CD4-positive, alpha-beta T cell treated with Interleukin-15 for 4 hours (primary cell): ENCODE results near the gene RBMXL3.
"Not testable (repeated sequence)": the region's sequence is repeated elsewhere in the genome, so short reads cannot be mapped to it uniquely, and the experiment has no call there.

ENCODE experiments used
- DNase-seq: peaks from one replicate; pipeline ENCODE4 v3.0.0-alpha.2; 2020; ENCODE audit warnings: low spot score

The RBMXL3 gene

GRCh38 chrX:115189110-115189509 is at the start of gene RBMXL3:
Gene RBMXL3, plus strand, starts transcription at chrX:115189410. Its CDS starts 32 bp downstream, at chrX:115189442.
- DNase-seq, result no peak

- no peak for DNase-seq
These were observed 47.2 kb upstream of the RBMXL3 start for GRCh38 chrX:115142057-115142456.

- DNase-seq, result no peak
These were observed 42.0 kb upstream of the RBMXL3 start for GRCh38 chrX:115147220-115147619.

GRCh38 chrX:115173181-115173580 is 16.0 kb upstream of the RBMXL3 start:
- no peak for DNase-seq

- DNase-seq, result no peak
These were observed 14.7 kb upstream of the RBMXL3 start for GRCh38 chrX:115174548-115174947.

GRCh38 chrX:115177932-115178331 is 11.3 kb upstream of the RBMXL3 start:
- no peak for DNase-seq

GRCh38 chrX:115178473-115178872 is 10.7 kb upstream of the RBMXL3 start:
- no peak for DNase-seq

- no peak for DNase-seq
These were observed 5.2 kb upstream of the RBMXL3 start for GRCh38 chrX:115183980-115184379.

GRCh38 chrX:115189646-115190635 is 731 bp downstream of the RBMXL3 start:
- no peak for DNase-seq

GRCh38 chrX:115190636-115191489 is 1.7 kb downstream of the RBMXL3 start:
- no peak for DNase-seq

GRCh38 chrX:115191490-115192243 is 2.5 kb downstream of the RBMXL3 start:
- DNase-seq, result no peak

GRCh38 chrX:115192244-115192700 is 3.1 kb downstream of the RBMXL3 start:
- no peak for DNase-seq

GRCh38 chrX:115204040-115204439 is 14.8 kb downstream of the RBMXL3 start:
- no peak for DNase-seq

- DNase-seq, result not testable (repeated sequence)
These were observed 20.3 kb downstream of the RBMXL3 start for GRCh38 chrX:115209547-115209946.

GRCh38 chrX:115214151-115214550 is 24.9 kb downstream of the RBMXL3 start:
- DNase-seq, result no peak

GRCh38 chrX:115214605-115215004 is 25.4 kb downstream of the RBMXL3 start:
- DNase-seq, result no peak

GRCh38 chrX:115217346-115217745 is 28.1 kb downstream of the RBMXL3 start:
- DNase-seq, result not testable (repeated sequence)

- DNase-seq, result no peak
These were observed 37.7 kb downstream of the RBMXL3 start for GRCh38 chrX:115226929-115227328.

GRCh38 chrX:115229337-115230003 is 40.3 kb downstream of the RBMXL3 start:
- no peak for DNase-seq

GRCh38 chrX:115232933-115233496 is 43.8 kb downstream of the RBMXL3 start:
- no peak for DNase-seq
